Measurements from ENCODE around the gene TBC1D22A. TPM values are rescaled to one million over a fixed set of nuclear protein-coding genes. Genes with fewer than 3 reads are reported as not detected.
A peak's percentile ranks its signal among the peaks of the same experiment; 100 is the strongest.
"Not testable (repeated sequence)": the region's sequence is repeated elsewhere in the genome, so short reads cannot be mapped to it uniquely, and the experiment has no call there.

Gene TBC1D22A
- polyA plus RNA-seq, 1 of the 3 experiments (the other 2 are of a cell fraction) = 16.5 TPM

GRCh38 chr22:46734213-46734722 is 28.2 kb upstream of the TBC1D22A start:
- not testable (repeated sequence) for H3K9me3 ChIP-seq; H2AFZ ChIP-seq (ENCODE audit: low read depth); H3K27me3 ChIP-seq (ENCODE audit: insufficient read depth); H3K9me2 ChIP-seq; H3K36me3 ChIP-seq (replicated peaks in 1 of 2; ENCODE audit: control insufficient read depth in 1 of 2, insufficient read depth in 2 of 2, low read length in 1 of 2); H3K4me3 ChIP-seq (ENCODE audit: low read depth in 2 of 2, low read length in 1 of 2); H3F3A ChIP-seq (replicated peaks; ENCODE audit: insufficient read depth)
- Histone ChIP-seq H3K4me2 (peak overlapping the region; percentile 91), H3K9ac (peak overlapping the region; percentile 9; the same call in 1 of the 2 replicates), H3K4me1 (ENCODE audit: control insufficient read depth in 1 of 2, insufficient read depth in 2 of 2, low read depth in 1 of 2, low read length in 1 of 2) (peaks cover 19 to 60% of the 10 kb centered on the region in 2 experiments), H4K20me1 (ENCODE audit: insufficient read depth) (peaks cover 74% of the 10 kb centered on the region), H3K27ac (ENCODE audit: low read depth in 2 of 2, low read length in 1 of 2) (peak overlapping the region; percentile 55 to 96), H3K79me2 (ENCODE audit: insufficient read depth) (peaks cover 93% of the 10 kb centered on the region)
- POLR2A ChIA-PET = interaction anchor here (1.0 to 1.1 kb wide), 2 partner anchors 135 to 159 kb away, joined by 4 to 5 read pairs; no protein-coding TSS in a partner anchor
- 20% methylated on average over 12 of the region's 12 CpGs for WGBS (ENCODE audit: low lambda C conversion rate)
- peak; percentile 80 for DNase-seq
- TF ChIP-seq CHD2 (IDR thresholded peaks at IDR 0.05; ENCODE audit: low read length, partially characterized antibody) (peak; percentile 87), RAD21 (IDR thresholded peaks at IDR 0.05; ENCODE audit: low read length) (peak; percentile 22; the same call in 1 of the 2 replicates), MAX (IDR thresholded peaks at IDR 0.05; ENCODE audit: low read depth) (peak; percentile 48; the same call in 1 of the 2 replicates), SIN3A (IDR thresholded peaks at IDR 0.05; ENCODE audit: borderline replicate concordance, low read depth, low read length) (peak; percentile 75; the same call in 1 of the 2 replicates), RCOR1 (IDR thresholded peaks at IDR 0.05; ENCODE audit: low read length) (peak; percentile 98), MXI1 (IDR thresholded peaks at IDR 0.05; ENCODE audit: low read depth, low read length) (peak; percentile 81), PBX3 (IDR thresholded peaks at IDR 0.05) (peak; percentile 93), TEAD4 (IDR thresholded peaks at IDR 0.05; ENCODE audit: borderline replicate concordance, insufficient read depth) (peak; percentile 52; the same call in 1 of the 2 replicates), GATA2 (CRISPR knock-in tag; IDR thresholded peaks at IDR 0.05) (peak; percentile 92), POLR2AphosphoS5 (IDR thresholded peaks at IDR 0.05; ENCODE audit: low read depth, low read length) (peak; percentile 88), EP300 (IDR thresholded peaks at IDR 0.05; ENCODE audit: borderline replicate concordance in 1 of 2, low read depth in 1 of 2, low read length in 1 of 2) (peak; percentile 70 to 99; a peak in 3 of 4 replicates), NFIC (IDR thresholded peaks at IDR 0.05; ENCODE audit: borderline replicate concordance) (peak; percentile 87), TCF12 (IDR thresholded peaks at IDR 0.05) (peak; percentile 99), FOXJ3 (CRISPR knock-in tag; IDR thresholded peaks at IDR 0.05) (peak; percentile 97)
- CTCF ChIA-PET = interaction anchor here (1.0 to 3.0 kb wide), 3 partner anchors 24 to 171 kb away, joined by 3 to 20 read pairs (median 8); no protein-coding TSS in a partner anchor

GRCh38 chr22:46734830-46735453 is 27.5 kb upstream of the TBC1D22A start:
- no peak for DNase-seq
- Histone ChIP-seq H3K9me3 (no peaks in the 10 kb centered on the region), H3K4me3 (ENCODE audit: low read depth in 2 of 2, low read length in 1 of 2) (peak overlapping the region in 1 of 2 experiments; percentile 67; a peak in 1 of 4 replicates), H3K4me1 (ENCODE audit: control insufficient read depth in 1 of 2, insufficient read depth in 2 of 2, low read depth in 1 of 2, low read length in 1 of 2) (peaks cover 22 to 62% of the 10 kb centered on the region in 2 experiments), H3K9me2 (no peaks in the 10 kb centered on the region), H2AFZ (ENCODE audit: low read depth) (no peak overlapping the region), H3K27me3 (ENCODE audit: insufficient read depth) (no peaks in the 10 kb centered on the region), H3K9ac (peak overlapping the region; percentile 9; the same call in 1 of the 2 replicates), H3F3A (replicated peaks; ENCODE audit: insufficient read depth) (peaks cover 5% of the 10 kb centered on the region), H3K4me2 (peak overlapping the region; percentile 91), H3K36me3 (replicated peaks in 1 of 2; ENCODE audit: control insufficient read depth in 1 of 2, insufficient read depth in 2 of 2, low read length in 1 of 2) (peaks cover 0 to 6% of the 10 kb centered on the region in 2 experiments), H4K20me1 (ENCODE audit: insufficient read depth) (peaks cover 68% of the 10 kb centered on the region), H3K27ac (ENCODE audit: low read depth in 2 of 2, low read length in 1 of 2) (peak overlapping the region; percentile 55 to 96), H3K79me2 (ENCODE audit: insufficient read depth) (peaks cover 86% of the 10 kb centered on the region)
- POLR2A ChIA-PET = interaction anchor here (1.0 to 1.1 kb wide), 2 partner anchors 136 to 160 kb away, joined by 4 to 5 read pairs; no protein-coding TSS in a partner anchor
- CTCF ChIA-PET = interaction anchor here (1.9 to 3.0 kb wide), 2 partner anchors 24 to 172 kb away, joined by 10 to 20 read pairs; no protein-coding TSS in a partner anchor
- TF ChIP-seq NFIC (IDR thresholded peaks at IDR 0.05; ENCODE audit: borderline replicate concordance) (no peak), PBX3 (IDR thresholded peaks at IDR 0.05) (no peak), GABPA (IDR thresholded peaks at IDR 0.05; ENCODE audit: low read depth) (no peak), CHD2 (IDR thresholded peaks at IDR 0.05; ENCODE audit: low read length, partially characterized antibody) (no peak), SMC3 (IDR thresholded peaks at IDR 0.05; ENCODE audit: low read depth, low read length) (no peak)
- 40% methylated on average over 9 of the region's 12 CpGs for WGBS (ENCODE audit: low lambda C conversion rate)
